SH-SY5Y (cell line): Measurements from ENCODE around the gene DYRK1A.

Experiments
- GATA2 ChIP-seq: IDR thresholded peaks from 2 replicates; pipeline ENCODE4 v1.6.1; 2011; ENCODE audit warnings: mild to moderate bottlenecking, low read depth, low read length
- GATA3 ChIP-seq: IDR thresholded peaks from 2 replicates; pipeline ENCODE4 v1.6.1; 2011; ENCODE audit warnings: low read depth, mild to moderate bottlenecking, low read length, moderate library complexity

GRCh38 chr21:37474342-37474741 is 107.8 kb downstream of the DYRK1A start:
- TF ChIP-seq GATA2 (no peak), GATA3 (no peak)
